H9 (cell line): Measurements from ENCODE around the gene STK35. TPM values are rescaled to one million over a fixed set of nuclear protein-coding genes. Genes with fewer than 3 reads are reported as not detected.

Source experiments
- DNase-seq: peaks from one replicate; pipeline ENCODE4 v3.0.0-alpha.2; 2017
- H2AFZ ChIP-seq: one replicate; pipeline ENCODE4 v1.6.1; 2013; ENCODE audit warnings: mild to moderate bottlenecking, low read length, control low read depth, moderate library complexity
- H2AK5ac ChIP-seq: 2 replicates; pipeline ENCODE4 v1.6.1; 2013; ENCODE audit warnings: low read length, control low read depth, mixed read lengths; ENCODE audit not compliant: insufficient read length
- H2BK120ac ChIP-seq: one replicate; pipeline ENCODE4 v1.6.1; 2013; ENCODE audit warnings: low read depth, mild to moderate bottlenecking, low read length, control low read depth, inconsistent platforms; ENCODE audit not compliant: poor library complexity, severe bottlenecking
- H2BK12ac ChIP-seq: 2 replicates; pipeline ENCODE4 v1.6.1; 2013; ENCODE audit warnings: low read length, control low read depth, mixed read lengths, low read depth; ENCODE audit not compliant: insufficient read length
- H2BK15ac ChIP-seq: 2 replicates; pipeline ENCODE4 v1.6.1; 2013; ENCODE audit warnings: low read depth, low read length, control low read depth
- H2BK20ac ChIP-seq: one replicate; pipeline ENCODE4 v1.6.1; 2013; ENCODE audit warnings: low read depth, mild to moderate bottlenecking, low read length, control low read depth, inconsistent platforms; ENCODE audit not compliant: poor library complexity, severe bottlenecking
- H2BK5ac ChIP-seq: 2 replicates; pipeline ENCODE4 v1.6.1; 2013; ENCODE audit warnings: low read length, control low read depth, mixed read lengths; ENCODE audit not compliant: insufficient read length
- H3K14ac ChIP-seq: 2 replicates; pipeline ENCODE4 v1.6.1; 2013; ENCODE audit warnings: low read length, control low read depth; ENCODE audit not compliant: insufficient read depth
- H3K18ac ChIP-seq: 2 replicates; pipeline ENCODE4 v1.6.1; 2013; ENCODE audit warnings: low read depth, mild to moderate bottlenecking, mixed read lengths, low read length, control low read depth; ENCODE audit not compliant: insufficient read length
- H3K23ac ChIP-seq: 2 replicates; pipeline ENCODE4 v1.6.1; 2013; ENCODE audit warnings: low read length, control low read depth, mixed read lengths, low read depth; ENCODE audit not compliant: insufficient read length
- H3K23me2 ChIP-seq: 2 replicates; pipeline ENCODE4 v1.6.1; 2013; ENCODE audit warnings: low read depth, mild to moderate bottlenecking, mixed read lengths, low read length, control low read depth; ENCODE audit not compliant: insufficient read length, poor library complexity, severe bottlenecking
- H3K27ac ChIP-seq: 2 replicates; pipeline ENCODE4 v1.5.1; 2013; ENCODE audit warnings: low read length, control low read depth, mixed read lengths, low read depth; ENCODE audit not compliant: insufficient read length
- H3K27me3 ChIP-seq: 2 replicates; pipeline ENCODE4 v1.6.1; 2013; ENCODE audit warnings: low read length, control low read depth, inconsistent platforms; ENCODE audit not compliant: insufficient read depth
- H3K4ac ChIP-seq: 2 replicates; pipeline ENCODE4 v1.6.1; 2013; ENCODE audit warnings: low read depth, mild to moderate bottlenecking, control low read depth, inconsistent platforms, low read length, moderate library complexity
- H3K4me1 ChIP-seq: 2 replicates; pipeline ENCODE4 v1.6.1; 2013; ENCODE audit warnings: low read length, control low read depth, inconsistent platforms; ENCODE audit not compliant: insufficient read depth
- H3K4me2 ChIP-seq: 2 replicates; pipeline ENCODE4 v1.6.1; 2013; ENCODE audit warnings: low read length, control low read depth, mixed read lengths; ENCODE audit not compliant: insufficient read length, insufficient read depth
- H3K56ac ChIP-seq: 2 replicates; pipeline ENCODE4 v1.6.1; 2013; ENCODE audit warnings: low read depth, mild to moderate bottlenecking, mixed read lengths, low read length, control low read depth; ENCODE audit not compliant: insufficient read length
- H3K79me1 ChIP-seq: 2 replicates; pipeline ENCODE4 v1.6.1; 2013; ENCODE audit warnings: low read depth, mild to moderate bottlenecking, moderate library complexity, low read length, control low read depth, inconsistent platforms; ENCODE audit not compliant: insufficient read depth, poor library complexity, severe bottlenecking
- H3K79me2 ChIP-seq: 2 replicates; pipeline ENCODE4 v1.6.1; 2013; ENCODE audit warnings: low read length, control low read depth, inconsistent platforms; ENCODE audit not compliant: insufficient read depth
- H3K9ac ChIP-seq: 2 replicates; pipeline ENCODE4 v1.6.1; 2013; ENCODE audit warnings: low read length, control low read depth, mixed read lengths; ENCODE audit not compliant: insufficient read length; ENCODE audit errors: extremely low read depth
- H3K9me3 ChIP-seq: one replicate; pipeline ENCODE4 v1.6.1; 2013; ENCODE audit warnings: low read depth, low read length, inconsistent platforms; ENCODE audit not compliant: control insufficient read depth
- H3T11ph ChIP-seq: one replicate; pipeline ENCODE4 v1.6.1; 2013; ENCODE audit warnings: mild to moderate bottlenecking, low read length, control low read depth, inconsistent platforms
- H4K20me1 ChIP-seq: one replicate; pipeline ENCODE4 v1.6.1; 2013; ENCODE audit not compliant: control insufficient read depth, insufficient read length, insufficient read depth
- H4K5ac ChIP-seq: 2 replicates; pipeline ENCODE4 v1.6.1; 2013; ENCODE audit warnings: low read depth, mild to moderate bottlenecking, mixed read lengths, low read length, control low read depth; ENCODE audit not compliant: insufficient read length
- H4K8ac ChIP-seq: replicated peaks from 2 replicates; pipeline ENCODE4 v1.6.1; 2013; ENCODE audit warnings: low read length, control low read depth, mixed read lengths, low read depth; ENCODE audit not compliant: insufficient read length
- H4K91ac ChIP-seq: 2 replicates; pipeline ENCODE4 v1.6.1; 2013; ENCODE audit warnings: low read depth, mild to moderate bottlenecking, moderate library complexity, mixed read lengths, low read length, control low read depth; ENCODE audit not compliant: insufficient read length
- H3K27ac Mint-ChIP-seq, 3 experiments: 2 replicates in 2 of 3; 3 replicates in 1 of 3; pipeline ENCODE4 v1.8.0; 2020 to 2021; ENCODE audit warnings: mixed read lengths in 3 of 3, mild to moderate bottlenecking in 1 of 3, moderate library complexity in 1 of 3
- H3K27me3 Mint-ChIP-seq: 2 replicates; pipeline ENCODE4 v1.8.0; 2021; ENCODE audit warnings: low read depth, mild to moderate bottlenecking, moderate library complexity, mixed read lengths
- H3K36me3 Mint-ChIP-seq, 3 experiments: 2 replicates in 2 of 3; 3 replicates in 1 of 3; pipeline ENCODE4 v1.8.0; 2020 to 2021; ENCODE audit warnings: low read depth in 3 of 3, mixed read lengths in 3 of 3; ENCODE audit not compliant: insufficient read depth in 1 of 3
- H3K4me1 Mint-ChIP-seq, 2 experiments: 2 replicates each; pipeline ENCODE4 v1.8.0; 2020; ENCODE audit warnings: mixed read lengths in 2 of 2
- H3K4me3 Mint-ChIP-seq, 2 experiments: 2 replicates in 1 of 2; 3 replicates in 1 of 2; pipeline ENCODE4 v1.8.0; 2020 to 2021; ENCODE audit warnings: mild to moderate bottlenecking in 2 of 2, mixed read lengths in 2 of 2, moderate library complexity in 1 of 2
- H3K9me3 Mint-ChIP-seq, 2 experiments: 2 replicates in 1 of 2; 3 replicates in 1 of 2; pipeline ENCODE4 v1.8.0; 2020; ENCODE audit warnings: mild to moderate bottlenecking in 2 of 2, mixed read lengths in 2 of 2, moderate library complexity in 1 of 2
- WGBS: extraction: QIAGEN DNeasy Blood & Tissue Kit; methylation state at CpG from one replicate; pipeline ENCODE4 v1.1.7; 2013; ENCODE audit warnings: missing lambda C conversion rate, low lambda C conversion rate, mixed read lengths; ENCODE audit not compliant: insufficient read length; ENCODE audit errors: extremely low coverage; 5-methylcytosine and 5-hydroxymethylcytosine counted together
- total RNA-seq: library from RNA; stranded (reverse); gene quantifications from 2 replicates; pipeline ENCODE4 v1.2.1, GENCODE V29; 2021
- TF ChIP-seq, protein P1 (sequence below): fragments of 200-600 bp; sonication (generic); conservative IDR thresholded peaks from 3 replicates; pipeline ENCODE4 v1.8.0; 2021; ENCODE audit warnings: antibody characterized with exemption, mild to moderate bottlenecking

STK35 gene
- total RNA-seq, 1 experiment from 2014 or later = 66.2 TPM

DNA sequence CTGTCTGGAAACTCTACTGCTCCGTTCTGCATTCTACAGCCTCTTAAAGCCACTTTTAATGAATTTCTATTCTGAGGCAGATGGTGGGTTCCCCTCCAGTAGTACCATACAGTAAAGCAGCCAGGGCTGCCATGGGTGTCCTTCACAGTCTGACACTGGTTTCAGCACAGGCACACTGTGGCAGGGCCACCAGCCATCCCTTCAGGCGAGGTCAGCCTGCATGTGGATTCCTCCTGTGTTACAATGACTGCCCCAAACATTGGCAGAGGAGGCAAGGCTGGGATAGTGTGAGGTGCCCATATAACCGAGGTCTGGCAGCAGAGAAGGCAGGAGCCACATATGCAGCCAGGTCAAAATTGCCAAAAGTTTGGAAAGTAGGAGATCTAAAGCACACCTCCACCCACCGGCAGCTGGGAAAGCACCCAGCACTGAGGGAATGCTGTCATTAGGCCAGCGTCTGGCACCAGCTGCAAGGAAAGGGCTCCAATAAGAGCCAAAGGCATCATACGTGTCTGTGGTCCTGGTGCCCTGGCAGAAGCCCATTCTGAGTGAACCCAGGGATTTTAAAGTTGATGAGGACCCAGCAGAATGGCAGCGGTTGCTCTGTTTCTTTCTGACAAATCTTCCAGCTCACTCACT is 24.0 kb downstream of the STK35 start:
- no peak overlapping the region for H3T11ph ChIP-seq
- Mint-ChIP-seq H3K4me1 (peaks cover 31 to 36% of the 10 kb centered on the region in 2 experiments), H3K27me3 (no peaks in the 10 kb centered on the region), H3K4me3 (no peak overlapping the region), H3K36me3 (peaks cover 3 to 13% (median 12%) of the 10 kb centered on the region in 3 experiments; a peak in 4 of 7 replicates), H3K9me3 (no peaks in the 10 kb centered on the region), H3K27ac (no peak overlapping the region)
- no peak overlapping the region for H3K14ac ChIP-seq
- H3K9ac ChIP-seq = no peak overlapping the region
- H2BK120ac ChIP-seq = no peak overlapping the region
- H2BK20ac ChIP-seq = no peak overlapping the region
- H3K18ac ChIP-seq = no peak overlapping the region
- no peak overlapping the region for H2BK12ac ChIP-seq
- H4K91ac ChIP-seq = no peak overlapping the region
- no peak for DNase-seq
- H4K8ac ChIP-seq = no peak overlapping the region
- no peak overlapping the region for H2BK15ac ChIP-seq
- no peaks in the 10 kb centered on the region for H3K27me3 ChIP-seq
- no peaks in the 10 kb centered on the region for H3K79me1 ChIP-seq
- TF ChIP-seq, protein P1, sequence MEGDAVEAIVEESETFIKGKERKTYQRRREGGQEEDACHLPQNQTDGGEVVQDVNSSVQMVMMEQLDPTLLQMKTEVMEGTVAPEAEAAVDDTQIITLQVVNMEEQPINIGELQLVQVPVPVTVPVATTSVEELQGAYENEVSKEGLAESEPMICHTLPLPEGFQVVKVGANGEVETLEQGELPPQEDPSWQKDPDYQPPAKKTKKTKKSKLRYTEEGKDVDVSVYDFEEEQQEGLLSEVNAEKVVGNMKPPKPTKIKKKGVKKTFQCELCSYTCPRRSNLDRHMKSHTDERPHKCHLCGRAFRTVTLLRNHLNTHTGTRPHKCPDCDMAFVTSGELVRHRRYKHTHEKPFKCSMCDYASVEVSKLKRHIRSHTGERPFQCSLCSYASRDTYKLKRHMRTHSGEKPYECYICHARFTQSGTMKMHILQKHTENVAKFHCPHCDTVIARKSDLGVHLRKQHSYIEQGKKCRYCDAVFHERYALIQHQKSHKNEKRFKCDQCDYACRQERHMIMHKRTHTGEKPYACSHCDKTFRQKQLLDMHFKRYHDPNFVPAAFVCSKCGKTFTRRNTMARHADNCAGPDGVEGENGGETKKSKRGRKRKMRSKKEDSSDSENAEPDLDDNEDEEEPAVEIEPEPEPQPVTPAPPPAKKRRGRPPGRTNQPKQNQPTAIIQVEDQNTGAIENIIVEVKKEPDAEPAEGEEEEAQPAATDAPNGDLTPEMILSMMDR = no peak
- no peaks in the 10 kb centered on the region; the same call in 1 of the 2 replicates for H3K79me2 ChIP-seq
- no peak overlapping the region for H3K27ac ChIP-seq
- no peaks in the 10 kb centered on the region for H3K9me3 ChIP-seq
- no peak overlapping the region for H2BK5ac ChIP-seq
- no peak overlapping the region for H3K56ac ChIP-seq
- no CpG with 5 or more reads among the region's 7 CpGs for WGBS
- H4K5ac ChIP-seq = no peak overlapping the region
- no peaks in the 10 kb centered on the region for H4K20me1 ChIP-seq
- no peak overlapping the region for H3K4ac ChIP-seq
- H2AFZ ChIP-seq = no peak overlapping the region
- H3K23me2 ChIP-seq = no peaks in the 10 kb centered on the region
- no peak overlapping the region for H3K23ac ChIP-seq
- H2AK5ac ChIP-seq = no peak overlapping the region
- peaks cover 4% of the 10 kb centered on the region; the same call in 1 of the 2 replicates for H3K4me1 ChIP-seq
- no peak overlapping the region for H3K4me2 ChIP-seq
